Measurements from ENCODE around the gene AGPS.

DNA sequence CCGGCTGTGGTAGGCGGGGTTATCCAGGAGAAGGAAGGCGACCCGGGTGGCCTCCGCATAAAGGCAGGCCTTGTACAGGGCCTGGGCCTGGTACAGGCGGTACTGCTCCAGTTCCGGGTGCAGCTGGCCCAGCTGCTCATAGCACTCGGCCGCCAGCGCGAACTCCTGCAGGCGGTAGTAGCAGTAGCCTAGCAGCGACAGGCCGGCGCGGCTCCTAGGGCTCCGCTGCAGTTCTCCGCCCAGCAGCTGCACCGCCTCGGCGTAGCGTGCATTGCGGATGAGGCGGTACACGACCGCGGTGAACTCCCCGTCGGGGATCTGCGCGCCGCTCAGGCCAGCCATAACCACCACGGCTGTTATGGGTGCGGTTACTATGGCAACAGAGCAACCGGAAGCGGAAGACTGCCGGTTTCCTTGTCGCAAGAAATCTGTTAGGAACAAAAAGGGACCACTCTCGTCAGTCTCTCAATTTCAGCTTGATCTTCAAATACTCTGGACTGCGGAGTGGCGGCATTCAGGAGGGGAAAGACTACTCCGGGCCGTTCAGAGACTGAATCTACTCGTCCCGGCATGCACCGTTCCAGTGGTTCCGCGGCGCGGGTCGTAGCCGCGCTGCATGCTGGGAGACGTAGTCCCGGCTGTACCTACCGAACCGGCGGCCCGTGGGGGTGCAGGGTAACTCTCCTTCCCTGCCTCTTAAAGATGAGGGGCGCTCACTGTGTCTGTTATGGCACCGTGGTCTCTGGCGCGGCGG, 160.0 kb downstream of the AGPS start:
- TF ChIP-seq TAF1 (IDR thresholded peaks at IDR 0.05; ENCODE audit: borderline replicate concordance, insufficient read depth, low read length) (peak; percentile 20; the same call in 1 of the 2 replicates), POLR2AphosphoS5 (IDR thresholded peaks at IDR 0.05; ENCODE audit: low read depth, low read length) (0 out of 2 replicates have a peak, but pooled peaks have one; percentile 23)
